ENCODE data around the gene MIB2. TPM values are rescaled to one million over a fixed set of nuclear protein-coding genes. Genes with fewer than 3 reads are reported as not detected.

Gene MIB2
- total RNA-seq, 4 donors from 2014 or later: 50.5 to 108 (median 98.6) TPM

- peak overlapping the region in 1 of 4 donors; percentile 12 for H3K4me3 ChIP-seq
- H3K27me3 ChIP-seq: no peaks in the 10 kb centered on the region
- TF ChIP-seq EP300 (IDR thresholded peaks at IDR 0.05): no peak
- TF ChIP-seq POLR2A (IDR thresholded peaks at IDR 0.05): no peak
- TF ChIP-seq CTCF (IDR thresholded peaks at IDR 0.05): no peak
- WGBS, 2 donors: 76% methylated on average over 39 of the region's 39 CpGs
- DNase-seq (ENCODE audit: low spot score in 2 of 2): peak in 1 of 2 donors; percentile 11
- peak overlapping the region in 1 of 4 donors; percentile 62 for H3K27ac ChIP-seq
- no peaks in the 10 kb centered on the region for H3K9me3 ChIP-seq
- H3K4me1 ChIP-seq: peaks cover 0 to 30% (median 9%) of the 10 kb centered on the region in 4 donors
- H3K36me3 ChIP-seq: peaks cover 0 to 22% (median 0%) of the 10 kb centered on the region in 3 donors
Measured at GRCh38 chr1:1677718-1678580, 62.6 kb downstream of the MIB2 start.

GRCh38 chr1:1678581-1679380, 63.5 kb downstream of the MIB2 start:
- peak overlapping the region in 1 of 4 donors; percentile 62 for H3K27ac ChIP-seq

More at GRCh38 chr1:1678581-1679380, 63.5 kb downstream of the MIB2 start:
- TF ChIP-seq POLR2A (IDR thresholded peaks at IDR 0.05) (no peak), CTCF (IDR thresholded peaks at IDR 0.05) (peak in 2 of 5 experiments; percentile 8 to 23)
- H3K4me1 ChIP-seq: peaks cover 0 to 38% (median 9%) of the 10 kb centered on the region in 4 donors
- peaks cover 0 to 16% (median 0%) of the 10 kb centered on the region in 3 donors for H3K36me3 ChIP-seq
- DNase-seq (ENCODE audit: low spot score in 2 of 2): peak in 1 of 2 donors; percentile 6
- H3K9me3 ChIP-seq: no peaks in the 10 kb centered on the region
- no peak overlapping the region for H3K4me3 ChIP-seq
- 71 to 73% methylated on average over 15 to 23 of the region's 24 CpGs for WGBS, 2 donors
- no peaks in the 10 kb centered on the region for H3K27me3 ChIP-seq

Other genes with a start within 250 kb of the MIB2 start
- 100 to 1,000 TPM in 3 of 4 donors, 10 to 100 TPM in 1; 63.9 to 128 (median 105) TPM for gene AURKAIP1, start 240.3 kb upstream of the MIB2 start, total RNA-seq
- gene CCNL2, start 216.2 kb upstream of the MIB2 start, total RNA-seq: 100 to 1,000 TPM; 311 to 362 (median 339) TPM
- 100 to 1,000 TPM in 3 of 4 donors, 10 to 100 TPM in 1; 84.9 to 165 (median 139) TPM for gene MRPL20, start 208.2 kb upstream of the MIB2 start, total RNA-seq
- 10 to 100 TPM; 13.8 to 32.6 (median 19.4) TPM for gene ANKRD65, start 194.2 kb upstream of the MIB2 start, total RNA-seq
- gene VWA1, start 179.8 kb upstream of the MIB2 start, total RNA-seq: 100 to 1,000 TPM; 142 to 261 (median 161) TPM
- 1 to 10 TPM in 3 of 4 donors, under 1 TPM in 1; 0.42 to 9.9 (median 3.2) TPM for gene ATAD3C, start 165.8 kb upstream of the MIB2 start, total RNA-seq
- 10 to 100 TPM; 18.4 to 48.9 (median 22.5) TPM for gene ATAD3B, start 143.7 kb upstream of the MIB2 start, total RNA-seq
- gene ATAD3A, start 103.3 kb upstream of the MIB2 start, total RNA-seq: 10 to 100 TPM; 19.6 to 47.4 (median 27.0) TPM
- 10 to 100 TPM in 1 of 4 donors, 1 to 10 TPM in 2, not detected in 1; 4.0 to 27.3 (median 5.1) TPM for gene TMEM240, start 74.9 kb upstream of the MIB2 start, total RNA-seq
- gene SSU72, start 40.6 kb upstream of the MIB2 start, total RNA-seq: 100 to 1,000 TPM; 129 to 161 (median 146) TPM
- 1 to 10 TPM; 1.4 to 3.0 (median 2.0) TPM for gene FNDC10, start 15.4 kb upstream of the MIB2 start, total RNA-seq
- gene MMP23B, start 16.7 kb downstream of the MIB2 start, total RNA-seq: 1 to 10 TPM; 1.2 to 6.6 (median 3.8) TPM
- 10 to 100 TPM; 12.6 to 31.8 (median 24.7) TPM for gene CDK11B, start 43.5 kb downstream of the MIB2 start, total RNA-seq
- 10 to 100 TPM; 38.2 to 67.8 (median 46.1) TPM for gene SLC35E2B, start 77.3 kb downstream of the MIB2 start, total RNA-seq
- gene CDK11A, start 108.9 kb downstream of the MIB2 start, total RNA-seq: 10 to 100 TPM; 36.1 to 71.1 (median 54.6) TPM
- 100 to 1,000 TPM; 111 to 145 (median 119) TPM for gene NADK, start 163.0 kb downstream of the MIB2 start, total RNA-seq

Measured in tibial nerve (tissue), 4 donors.